ENCODE measurements around the gene CCT3.

CCT3 gene

DNA sequence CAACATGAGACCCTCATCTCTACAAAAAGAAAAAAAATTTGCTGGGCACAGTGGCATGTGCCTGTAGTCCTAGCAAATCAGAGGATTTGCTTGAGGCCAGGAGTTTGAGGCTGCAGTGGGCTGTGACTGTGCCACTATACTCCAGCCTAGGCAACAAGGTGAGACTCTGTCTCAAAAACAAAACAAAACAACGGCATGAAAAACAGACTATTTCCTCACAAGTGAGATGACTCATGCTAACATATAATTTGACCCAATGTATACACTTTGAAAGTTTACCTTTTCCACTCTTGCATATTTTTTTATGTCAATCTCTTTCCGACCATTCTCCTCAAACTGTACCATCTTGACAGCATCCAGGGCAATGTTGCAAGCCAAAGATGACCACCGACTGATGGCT lies 17.5 kb downstream of the CCT3 start:
- no peak for DNase-seq

DNA sequence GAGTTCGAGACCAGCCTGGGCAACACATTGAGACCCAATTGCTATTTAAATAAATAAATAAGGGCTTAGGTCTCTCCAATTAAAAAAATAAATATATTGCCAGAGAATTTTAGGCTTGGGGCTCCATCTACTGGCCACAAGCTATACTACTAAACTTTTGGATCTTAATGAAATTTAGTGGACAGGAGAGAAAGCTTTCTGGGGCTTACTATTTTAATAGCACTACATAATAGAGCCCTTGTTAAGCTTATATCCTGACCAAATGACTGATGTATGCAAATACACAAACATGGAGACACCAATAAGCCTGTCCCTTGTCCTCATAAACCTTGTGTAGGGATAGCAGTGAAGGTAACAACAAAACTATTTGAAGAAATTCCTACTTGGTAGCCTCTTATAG lies 18.4 kb downstream of the CCT3 start:
- no peak for DNase-seq

DNA sequence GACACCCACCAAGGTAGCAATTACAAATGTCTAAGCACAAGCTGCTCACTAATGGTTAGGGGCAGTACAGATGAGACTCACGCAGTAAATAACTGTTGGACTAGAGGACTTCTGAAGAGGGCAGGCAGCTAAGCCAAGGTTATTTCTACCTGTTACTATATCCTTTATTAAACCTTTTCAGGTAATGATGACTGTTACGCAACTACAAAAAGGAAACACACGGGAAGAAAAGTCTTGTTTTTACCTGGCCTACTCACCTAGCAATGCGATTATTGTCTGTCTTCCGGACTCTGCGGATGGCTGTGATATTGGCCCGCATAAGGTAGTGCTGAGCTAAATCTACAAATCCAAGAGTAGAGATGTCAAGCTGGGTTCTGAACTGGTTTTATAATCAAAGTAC lies 21.2 kb downstream of the CCT3 start:
- DNase-seq: no peak

DNA sequence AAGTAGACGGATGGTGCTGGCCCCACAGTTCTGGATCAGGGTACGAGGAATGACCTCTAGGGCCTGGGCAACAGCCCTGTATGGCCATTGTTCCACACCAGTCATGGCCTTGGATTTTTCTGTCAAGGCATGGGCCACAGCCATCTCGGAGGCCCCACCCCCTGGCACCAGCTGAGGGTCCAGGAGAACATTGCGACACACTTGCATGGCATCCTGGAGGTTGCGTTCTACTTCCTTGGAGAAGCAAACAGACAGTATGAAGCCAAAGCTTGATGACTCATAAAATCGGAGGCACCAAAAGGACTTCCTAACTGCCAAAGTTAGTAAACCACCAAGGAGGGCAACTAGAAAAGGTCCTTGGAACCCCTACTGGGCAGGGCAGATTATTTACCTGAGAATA lies 27.1 kb downstream of the CCT3 start:
- peak; percentile 46 for DNase-seq

DNA sequence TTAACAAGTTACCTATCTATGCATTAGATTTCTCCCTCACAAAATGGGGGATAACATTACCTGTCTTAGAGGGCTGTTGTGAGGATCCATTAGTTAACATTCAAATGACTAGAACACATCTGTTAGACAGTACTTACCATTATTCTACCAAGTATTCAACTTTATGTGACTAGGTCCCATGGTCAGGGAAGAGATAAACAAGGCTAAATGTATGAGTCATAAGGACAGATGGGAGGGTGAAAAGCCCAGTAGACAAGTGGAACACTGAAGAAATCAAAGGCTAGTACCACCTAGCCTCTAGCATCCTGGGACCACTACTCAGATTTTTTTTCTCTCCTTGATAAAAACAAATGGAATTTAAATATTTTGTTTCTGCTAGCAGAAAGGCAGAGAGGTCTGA lies 30.0 kb downstream of the CCT3 start:
- DNase-seq: no peak

DNA sequence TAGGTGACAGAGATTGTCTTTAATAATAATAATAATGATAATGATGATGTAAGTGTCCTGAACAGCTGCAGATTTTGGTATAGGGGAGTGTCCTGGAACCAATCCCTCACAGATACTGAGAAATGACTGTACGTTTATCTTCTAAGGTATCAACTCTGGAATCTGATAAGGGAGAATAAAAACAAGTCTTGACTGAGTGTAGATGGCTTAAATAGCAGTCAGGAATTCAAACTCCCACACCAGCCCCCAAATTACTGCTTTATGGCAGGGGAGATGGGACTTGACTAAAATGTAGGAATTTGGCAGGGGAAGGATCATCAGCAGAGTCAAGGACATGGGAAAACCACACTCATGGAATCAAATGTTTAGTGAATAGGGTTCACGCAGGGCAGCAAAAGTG lies 32.9 kb downstream of the CCT3 start:
- no peak for DNase-seq

DNA sequence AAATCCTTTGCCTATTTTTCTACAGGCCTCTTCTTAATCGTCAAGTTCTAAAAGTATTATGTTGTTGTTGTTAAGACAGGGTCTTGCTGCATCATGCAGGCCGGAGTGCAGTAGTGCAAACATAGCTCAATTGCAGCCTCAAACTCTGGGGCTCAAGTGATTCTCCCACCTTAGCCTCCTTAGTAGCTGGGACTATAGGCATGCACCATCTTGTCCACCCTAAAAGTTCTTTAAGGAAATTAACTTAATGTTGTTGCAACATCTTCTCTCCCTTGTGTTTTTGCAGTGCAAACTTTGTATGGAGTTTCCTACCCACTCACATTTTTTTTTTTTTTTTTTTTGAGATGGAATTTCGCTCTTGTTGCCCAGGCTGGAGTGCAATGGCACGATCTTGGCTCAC lies 34.9 kb downstream of the CCT3 start:
- DNase-seq: no peak

DNA sequence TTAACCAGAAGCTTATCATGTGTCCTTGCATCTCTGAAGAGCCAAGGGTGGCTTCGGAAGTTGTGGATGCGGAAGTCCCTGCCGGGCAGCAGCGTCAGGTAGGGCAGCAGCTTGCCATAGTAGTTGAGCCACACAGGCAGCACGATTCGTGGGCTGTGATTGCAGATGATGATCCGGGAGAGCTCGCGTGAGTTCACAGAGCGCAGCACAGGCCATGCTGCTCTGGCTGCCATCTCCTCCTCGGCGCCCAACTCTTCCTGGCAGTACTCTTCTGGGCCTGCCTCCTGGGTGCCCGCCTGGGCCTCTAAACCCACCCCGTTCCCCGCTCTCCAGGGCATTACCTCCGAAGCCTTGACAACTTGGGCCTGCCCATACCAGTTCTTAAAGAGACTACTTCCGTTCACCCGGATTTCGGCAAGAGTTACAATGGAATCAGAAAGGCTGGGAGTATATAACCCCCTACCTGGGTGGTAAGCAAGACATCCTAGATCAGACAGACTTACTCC lies 39.2 kb downstream of the CCT3 start, which contains the start of gene VHLL:
TSS of gene VHLL (minus strand) at position 456 of the 506 bp plus-strand sequence. CDS start at position 338, 118 bp downstream.
- no peak for DNase-seq

DNA sequence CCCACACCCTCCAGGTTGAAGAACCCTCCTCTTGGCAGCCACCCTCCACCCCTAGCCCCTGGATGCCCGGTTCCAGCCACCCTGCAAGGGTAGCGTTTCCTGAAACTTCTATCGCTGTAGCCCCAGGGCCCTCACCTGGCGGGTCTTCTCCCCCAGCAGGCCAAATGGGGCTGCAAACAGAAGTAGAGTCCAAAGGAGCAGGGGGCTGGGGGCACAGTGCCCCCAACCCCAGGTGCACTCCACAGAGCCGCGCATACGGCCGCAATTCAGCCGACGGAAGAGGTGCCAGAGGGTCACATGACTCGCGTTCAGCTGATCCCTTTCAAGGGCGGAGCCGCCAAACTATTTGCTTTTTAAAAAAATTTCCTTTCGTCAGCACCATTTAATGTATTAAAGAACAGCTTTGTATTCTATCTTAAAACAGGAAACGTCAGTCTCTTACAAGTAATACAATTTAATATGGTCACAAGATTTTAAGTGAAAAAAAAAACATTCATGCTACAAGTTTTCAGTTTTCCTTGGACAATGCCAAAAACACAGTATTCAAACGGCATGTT lies 42.6 kb downstream of the CCT3 start, which contains the start of gene GLMP:
TSS of gene GLMP (minus strand) at position 289 of the 557 bp plus-strand sequence. CDS start at position 255, 34 bp downstream.
- DNase-seq: peak; percentile 53

DNA sequence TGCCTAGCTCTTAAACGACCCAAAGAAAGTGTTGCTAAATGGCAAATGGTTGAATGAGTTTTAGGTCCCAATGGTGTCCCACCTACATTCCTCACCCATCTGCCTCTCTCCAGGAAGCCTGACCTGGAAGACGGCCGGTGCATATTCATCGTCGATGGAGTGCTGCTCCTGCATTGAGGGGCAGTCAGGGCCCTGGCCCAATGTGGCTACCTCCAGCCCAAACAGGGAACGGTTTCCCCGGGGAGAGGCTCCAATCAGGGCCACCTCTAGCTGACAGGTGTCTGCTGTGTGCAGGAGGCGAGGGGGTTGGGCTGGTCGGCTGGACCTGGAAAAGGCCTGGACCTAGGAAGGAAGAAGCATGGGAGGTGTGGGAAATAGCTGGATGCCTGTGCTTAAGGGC lies 44.2 kb downstream of the CCT3 start:
- no peak for DNase-seq

DNA sequence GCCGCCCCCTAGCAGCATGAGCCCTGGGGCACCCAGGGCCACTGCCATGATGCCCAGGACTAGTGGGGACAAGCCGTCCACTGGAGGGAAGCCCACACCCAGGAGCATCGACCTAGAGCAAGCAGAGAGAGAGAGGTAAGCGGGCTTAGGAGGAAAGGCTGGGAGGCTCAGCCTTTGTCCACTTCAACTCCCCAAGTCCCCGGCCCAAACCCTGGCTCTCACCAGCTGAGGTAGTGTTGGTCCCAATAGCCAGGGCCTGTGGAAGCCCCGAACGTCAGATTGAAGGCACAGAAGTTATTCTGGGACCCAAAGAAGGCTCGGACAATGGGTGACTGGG lies 45.0 kb downstream of the CCT3 start:
- no peak for DNase-seq

DNA sequence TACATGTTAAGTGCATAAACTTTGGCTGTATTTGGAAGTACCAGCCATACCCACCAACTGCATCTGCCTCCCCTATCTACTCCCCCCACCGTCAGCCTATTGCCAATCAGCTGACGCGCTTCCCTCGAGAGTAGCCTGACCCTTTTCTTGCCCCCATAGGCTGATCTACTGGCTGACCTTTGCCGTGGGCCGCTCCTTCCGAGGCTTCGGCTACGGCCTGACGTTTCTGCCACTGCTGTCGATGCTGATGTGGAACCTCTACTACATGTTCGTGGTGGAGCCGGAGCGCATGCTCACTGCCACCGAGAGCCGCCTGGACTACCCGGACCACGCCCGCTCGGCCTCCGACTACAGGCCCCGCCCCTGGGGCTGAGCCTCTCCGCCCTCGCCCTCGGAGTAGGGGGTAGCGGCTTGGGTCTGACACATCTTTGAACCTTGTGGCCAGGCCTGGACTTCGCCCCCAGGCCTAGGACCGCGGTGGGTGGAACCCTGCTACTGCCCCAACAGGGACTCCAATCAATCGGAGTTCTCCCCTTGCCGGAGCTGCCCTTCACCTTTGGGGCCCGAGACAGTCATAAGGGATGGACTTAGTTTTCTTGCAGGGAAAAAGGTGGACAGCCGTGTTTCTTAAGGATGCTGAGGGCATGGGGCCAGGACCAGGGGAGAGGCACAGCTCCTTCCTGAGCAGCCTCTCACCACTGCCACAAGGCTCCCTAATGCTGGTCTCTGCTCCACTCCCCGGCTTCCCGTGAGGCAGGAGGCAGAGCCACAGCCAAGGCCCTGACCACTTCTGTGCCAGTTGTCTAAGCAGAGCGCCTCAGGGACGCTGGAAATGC lies 46.6 kb downstream of the CCT3 start:
- DNase-seq: peak; percentile 79

DNA sequence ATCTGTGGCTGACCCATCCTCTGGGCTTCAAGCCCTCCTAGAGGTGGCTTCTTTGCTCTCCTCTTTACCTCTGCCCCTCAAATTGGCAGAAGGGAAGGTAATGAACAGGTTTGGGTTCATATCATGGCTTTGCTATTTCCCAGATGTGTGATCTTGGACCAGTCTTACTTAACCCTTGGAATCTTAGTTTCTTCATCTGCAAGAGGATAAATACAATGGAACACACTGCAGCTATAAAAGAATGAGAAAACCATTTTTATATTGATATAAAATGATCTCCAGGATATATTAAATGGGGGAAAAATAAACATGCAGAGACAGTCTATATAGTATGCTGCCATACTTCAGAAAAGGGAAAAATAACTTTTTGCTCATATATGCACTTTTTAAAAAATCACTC lies 48.2 kb downstream of the CCT3 start:
- no peak for DNase-seq

DNA sequence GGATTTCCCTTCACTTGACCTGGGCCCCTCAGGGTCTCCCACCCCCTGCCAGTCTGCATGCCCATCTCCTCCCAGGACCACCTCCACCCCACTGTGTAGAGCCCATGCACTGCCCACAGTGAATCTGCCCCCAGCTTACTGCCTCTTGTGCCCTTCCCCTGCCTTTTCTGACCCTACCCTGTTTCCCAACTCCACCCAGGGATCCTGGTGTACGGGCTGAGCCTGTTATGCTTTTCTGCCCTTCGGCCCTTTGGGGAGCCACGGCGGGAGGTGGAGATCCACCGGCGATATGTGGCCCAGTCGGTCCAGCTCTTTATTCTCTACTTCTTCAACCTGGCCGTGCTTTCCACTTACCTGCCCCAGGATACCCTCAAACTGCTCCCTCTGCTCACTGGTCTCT lies 52.0 kb downstream of the CCT3 start:
- DNase-seq: no peak

DNA sequence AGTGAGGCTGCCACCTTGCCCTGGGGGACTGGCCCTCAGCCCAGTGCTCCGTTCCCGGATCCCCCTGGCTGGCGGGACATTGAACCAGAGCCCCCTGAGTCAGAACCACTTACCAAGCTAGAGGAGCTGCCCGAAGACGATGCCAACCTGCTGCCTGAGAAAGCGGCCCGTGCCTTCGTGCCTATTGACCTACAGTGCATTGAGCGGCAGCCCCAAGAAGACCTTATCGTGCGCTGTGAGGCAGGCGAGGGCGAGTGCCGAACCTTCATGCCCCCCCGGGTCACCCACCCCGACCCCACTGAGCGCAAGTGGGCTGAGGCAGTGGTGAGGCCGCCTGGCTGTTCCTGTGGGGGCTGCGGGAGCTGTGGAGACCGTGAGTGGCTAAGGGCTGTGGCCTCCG lies 52.7 kb downstream of the CCT3 start:
- DNase-seq: no peak

DNA sequence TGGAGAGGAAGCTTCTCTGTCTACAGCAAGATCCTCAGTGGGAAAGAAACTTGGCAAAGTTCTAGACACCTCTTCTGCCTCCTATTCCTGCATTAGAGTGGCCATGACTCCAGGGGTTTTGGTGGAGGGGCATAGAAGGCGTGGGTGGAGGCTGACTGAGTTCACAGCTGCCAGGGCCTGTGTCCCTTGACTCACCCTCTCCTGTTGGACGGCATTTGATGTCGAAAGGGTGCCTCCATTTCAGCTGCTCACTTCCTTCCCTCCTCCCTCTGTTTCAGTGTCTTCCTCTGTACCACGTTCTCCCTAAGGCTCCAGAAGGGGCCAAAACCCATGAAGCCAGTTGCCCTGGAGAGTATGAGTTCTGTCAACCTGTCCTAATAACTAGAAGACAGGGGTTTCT lies 53.3 kb downstream of the CCT3 start:
- no peak for DNase-seq

DNA sequence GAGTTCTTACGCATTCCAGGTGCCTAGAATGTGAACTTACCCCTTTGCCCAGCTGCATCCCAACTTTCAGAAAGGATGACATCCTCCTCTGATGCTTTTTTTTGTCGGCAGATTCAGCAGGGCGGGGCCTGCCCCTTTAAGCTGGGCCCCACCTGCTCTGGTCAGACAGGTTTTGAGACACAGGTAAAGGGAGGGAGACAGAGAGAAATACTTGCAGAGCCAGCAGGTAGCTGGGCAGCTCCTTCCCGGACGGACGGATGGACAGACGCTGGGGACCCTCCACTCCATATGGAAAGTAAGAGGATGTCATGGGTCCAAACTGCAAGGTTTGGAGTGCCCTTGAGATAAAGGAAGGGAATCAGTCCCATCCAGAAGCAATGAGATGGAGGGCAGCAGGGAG lies 54.0 kb downstream of the CCT3 start, which contains the start of gene TMEM79:
TSS of gene TMEM79 (plus strand) at position 214 of the 400 bp plus-strand sequence. CDS start 902 bp downstream, outside the sequence.
- DNase-seq: no peak

DNA sequence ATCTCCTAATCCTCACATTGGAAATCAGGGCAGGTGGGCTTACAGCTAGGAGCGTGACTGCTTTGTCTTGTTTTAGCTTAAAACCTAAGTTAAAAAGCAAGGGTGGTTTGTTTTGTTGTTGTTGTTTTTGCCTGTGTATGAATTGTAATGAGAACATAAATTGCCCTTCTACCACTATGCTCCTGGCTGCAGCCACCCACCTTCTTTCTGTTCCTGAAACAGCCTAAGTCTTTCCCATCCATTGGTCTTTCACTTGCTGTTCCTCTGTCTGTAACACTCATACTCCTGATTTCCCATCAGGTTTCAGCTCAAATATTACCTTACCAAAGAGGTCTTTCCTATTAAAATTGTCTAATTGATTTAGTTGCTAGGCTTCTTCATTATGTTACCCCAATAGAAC lies 54.6 kb downstream of the CCT3 start:
- no peak for DNase-seq

DNA sequence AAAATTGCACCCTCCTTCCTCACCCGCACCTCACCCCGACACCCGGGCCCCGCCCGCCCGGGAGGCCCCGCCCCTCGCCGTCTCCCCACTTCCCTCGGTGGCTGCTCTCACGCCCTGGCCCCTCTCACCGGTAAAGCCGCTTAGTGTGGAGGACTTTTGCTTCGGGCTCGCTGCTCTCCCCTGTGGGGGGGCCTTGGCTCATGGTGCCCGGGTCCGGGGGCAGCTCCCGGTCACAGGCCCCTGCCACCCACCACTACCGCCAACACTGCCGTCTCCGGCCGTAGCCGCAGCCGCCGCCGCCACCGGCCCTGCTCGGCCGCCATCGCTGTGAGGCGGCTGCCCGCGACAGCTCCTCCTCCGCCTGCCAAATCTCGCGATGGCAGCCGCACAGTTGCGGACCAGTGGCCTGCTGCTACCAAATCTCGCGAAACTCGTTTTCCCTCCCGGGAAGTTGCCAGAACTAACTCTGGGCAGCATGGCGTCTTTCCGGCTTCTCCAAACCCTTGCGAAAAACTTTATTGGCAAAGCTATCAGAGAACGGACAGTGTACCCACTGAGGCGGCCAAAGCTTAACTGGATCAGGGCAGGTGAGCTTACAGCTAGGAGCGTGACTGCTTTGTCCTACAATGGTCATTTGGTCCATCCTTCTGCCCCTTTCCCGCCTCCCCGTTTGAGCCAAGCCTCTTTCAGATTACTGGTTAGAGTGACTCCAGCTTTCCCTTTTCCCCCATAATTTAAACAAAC lies 55.4 kb downstream of the CCT3 start, which contains the start of gene SMG5:
TSS of gene SMG5 (minus strand) at position 347 of the 744 bp plus-strand sequence. CDS start at position 202, 145 bp downstream.
- peak; percentile 97 for DNase-seq

DNA sequence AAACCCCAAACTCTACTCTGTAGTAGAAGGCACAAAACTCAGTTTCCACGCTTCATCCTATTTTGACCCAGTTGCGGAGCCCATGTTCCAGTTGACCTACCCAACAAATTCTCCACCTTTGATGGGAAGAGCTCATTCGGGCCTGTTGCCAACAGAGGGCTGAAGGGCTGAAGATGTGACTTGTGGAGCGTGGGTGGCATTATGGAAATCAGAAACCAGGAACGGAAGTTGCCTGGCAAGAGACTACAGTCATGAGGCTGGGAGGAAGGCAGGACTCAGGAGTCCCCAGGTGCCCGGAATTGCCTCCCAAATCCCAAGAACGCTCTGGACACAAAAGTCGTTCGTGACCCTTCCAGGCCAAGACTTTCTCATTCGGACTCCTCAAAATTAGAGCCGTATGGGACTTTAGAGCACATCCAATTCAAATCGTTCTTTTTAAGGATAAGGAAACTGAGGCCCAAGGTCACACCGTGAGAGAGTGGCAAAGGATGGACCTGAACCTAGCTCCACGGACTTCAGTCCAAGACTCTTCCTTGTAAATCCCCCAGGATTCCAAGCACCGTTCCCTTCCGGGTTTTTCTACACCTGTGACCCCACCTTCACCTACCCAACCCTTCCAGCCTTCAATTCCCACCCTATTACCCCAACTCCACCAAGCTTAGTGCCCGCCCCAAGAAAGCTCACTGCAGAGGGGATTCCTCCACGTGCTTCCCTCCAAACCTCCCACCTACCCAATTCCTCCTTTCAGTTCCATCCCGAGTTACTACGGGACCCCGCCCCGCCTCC lies 56.2 kb downstream of the CCT3 start:
- no peak for DNase-seq

DNA sequence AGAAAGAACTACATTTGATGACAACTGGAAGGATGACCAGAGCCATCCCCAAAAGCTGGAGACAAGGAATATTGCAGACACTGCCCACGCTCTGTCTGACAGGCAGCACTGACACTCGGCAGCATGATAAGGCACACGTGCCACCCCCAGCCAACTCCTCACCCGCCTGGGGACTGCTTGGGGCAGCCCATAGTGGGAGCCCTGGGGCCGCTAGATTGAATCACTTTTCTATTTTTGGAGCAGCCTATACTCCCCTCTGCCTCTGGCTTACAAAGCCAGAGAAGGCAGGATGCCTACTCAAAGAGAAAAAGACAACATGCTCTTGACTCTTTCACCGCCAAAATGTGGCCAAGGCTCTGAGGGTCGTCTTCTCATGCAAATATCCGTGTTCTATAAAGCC lies 56.8 kb downstream of the CCT3 start:
- DNase-seq: no peak

DNA sequence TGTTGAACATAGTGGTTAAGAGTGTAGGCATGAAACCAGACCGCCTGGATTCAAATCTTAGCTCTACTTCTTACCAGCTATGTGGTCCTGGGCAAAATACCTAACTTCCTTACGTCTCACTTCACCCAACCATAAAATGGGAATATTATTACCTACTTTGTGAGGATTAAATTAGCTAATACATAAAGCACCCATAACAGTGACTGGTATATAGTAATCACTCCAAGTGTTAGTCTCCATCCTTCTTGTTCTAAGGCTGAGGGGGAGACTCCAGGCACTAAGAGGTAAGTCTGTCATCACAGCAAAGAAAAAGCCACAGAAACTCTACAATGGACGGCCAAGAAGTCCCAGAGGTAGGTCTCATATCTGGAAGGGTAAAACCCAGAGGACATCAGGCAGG lies 58.3 kb downstream of the CCT3 start:
- no peak for DNase-seq

DNA sequence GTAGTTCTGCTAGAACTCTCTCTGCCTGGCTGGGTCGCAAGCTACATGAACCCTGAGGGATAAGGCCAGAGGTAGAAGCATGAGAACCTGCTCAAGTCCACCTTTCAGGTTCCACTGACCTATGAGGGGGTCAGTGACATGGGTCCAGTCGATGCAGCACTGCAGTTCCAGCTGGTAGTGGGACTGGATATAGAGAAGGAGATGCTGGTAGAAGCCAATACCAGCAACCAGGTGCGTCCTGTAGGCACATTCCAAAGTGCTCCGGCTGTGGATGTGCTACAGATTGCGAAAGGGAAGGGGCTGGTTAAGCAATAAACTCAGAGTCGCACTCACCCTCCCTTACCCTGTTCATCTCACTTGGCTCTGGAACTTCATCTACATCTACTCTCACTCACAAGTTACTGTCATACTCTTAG lies 61.1 kb downstream of the CCT3 start:
- DNase-seq: peak; percentile 28
